ENCODE data around the gene COA1.

- TF ChIP-seq, protein P1, sequence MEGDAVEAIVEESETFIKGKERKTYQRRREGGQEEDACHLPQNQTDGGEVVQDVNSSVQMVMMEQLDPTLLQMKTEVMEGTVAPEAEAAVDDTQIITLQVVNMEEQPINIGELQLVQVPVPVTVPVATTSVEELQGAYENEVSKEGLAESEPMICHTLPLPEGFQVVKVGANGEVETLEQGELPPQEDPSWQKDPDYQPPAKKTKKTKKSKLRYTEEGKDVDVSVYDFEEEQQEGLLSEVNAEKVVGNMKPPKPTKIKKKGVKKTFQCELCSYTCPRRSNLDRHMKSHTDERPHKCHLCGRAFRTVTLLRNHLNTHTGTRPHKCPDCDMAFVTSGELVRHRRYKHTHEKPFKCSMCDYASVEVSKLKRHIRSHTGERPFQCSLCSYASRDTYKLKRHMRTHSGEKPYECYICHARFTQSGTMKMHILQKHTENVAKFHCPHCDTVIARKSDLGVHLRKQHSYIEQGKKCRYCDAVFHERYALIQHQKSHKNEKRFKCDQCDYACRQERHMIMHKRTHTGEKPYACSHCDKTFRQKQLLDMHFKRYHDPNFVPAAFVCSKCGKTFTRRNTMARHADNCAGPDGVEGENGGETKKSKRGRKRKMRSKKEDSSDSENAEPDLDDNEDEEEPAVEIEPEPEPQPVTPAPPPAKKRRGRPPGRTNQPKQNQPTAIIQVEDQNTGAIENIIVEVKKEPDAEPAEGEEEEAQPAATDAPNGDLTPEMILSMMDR (IDR thresholded peaks at IDR 0.05; ENCODE audit: insufficient read depth, low read length, poor library complexity, severe bottlenecking), result no peak
- no peak for TF ChIP-seq EZH2phosphoT487 (conservative IDR thresholded peaks at IDR 0.05; ENCODE audit: low read length)
These were observed 59.8 kb downstream of the COA1 start for GRCh38 chr7:43669286-43670081.

Measured in SU-DHL-6 (cell line).